LNCaP clone FGC (cell line): Measurements from ENCODE around the gene FBXW2.
"Not testable (repeated sequence)": the region's sequence is repeated elsewhere in the genome, so short reads cannot be mapped to it uniquely, and the experiment has no call there.

Source experiments
- DNase-seq: peaks from one replicate; pipeline ENCODE4 v3.0.0-alpha.2; 2011; ENCODE audit warnings: low read depth
- H3K4me3 ChIP-seq: 2 replicates; pipeline ENCODE4 v1.5.1; 2011; ENCODE audit warnings: mild to moderate bottlenecking, low read depth, low read length, control low read depth
- CTCF ChIP-seq: IDR thresholded peaks from 2 replicates; pipeline ENCODE4 v1.5.1; 2012; ENCODE audit warnings: mild to moderate bottlenecking; ENCODE audit not compliant: control insufficient read depth, insufficient read depth; ENCODE audit errors: extremely low read depth

FBXW2 gene

GRCh38 chr9:120830151-120830550 is 36.9 kb upstream of the FBXW2 start:
- TF ChIP-seq CTCF, result no peak
- DNase-seq, result no peak

GRCh38 chr9:120829650-120830049 is 36.4 kb upstream of the FBXW2 start:
- no peak overlapping the region for H3K4me3 ChIP-seq
- TF ChIP-seq CTCF, result no peak
- DNase-seq, result no peak

More at GRCh38 chr9:120830151-120830550, 36.9 kb upstream of the FBXW2 start:
- H3K4me3 ChIP-seq, result no peak overlapping the region

- no peak for TF ChIP-seq CTCF
- no peak overlapping the region for H3K4me3 ChIP-seq
- peak; percentile 80 for DNase-seq
These were observed 26.9 kb upstream of the FBXW2 start for GRCh38 chr9:120820095-120820494.

- DNase-seq, result no peak
- H3K4me3 ChIP-seq, result no peak overlapping the region
- no peak for TF ChIP-seq CTCF
These were observed 25.4 kb upstream of the FBXW2 start for GRCh38 chr9:120818595-120818994.

GRCh38 chr9:120815075-120815474 is 21.9 kb upstream of the FBXW2 start:
- no peak overlapping the region for H3K4me3 ChIP-seq
- no peak for TF ChIP-seq CTCF
- no peak for DNase-seq

- no peak for TF ChIP-seq CTCF
- H3K4me3 ChIP-seq, result no peak overlapping the region
These were observed 15.7 kb upstream of the FBXW2 start for GRCh38 chr9:120808931-120809330.

GRCh38 chr9:120807607-120808379 is 14.6 kb upstream of the FBXW2 start:
- no peak for TF ChIP-seq CTCF
- H3K4me3 ChIP-seq, result no peak overlapping the region
- no peak for DNase-seq

More at GRCh38 chr9:120808931-120809330, 15.7 kb upstream of the FBXW2 start:
- DNase-seq, result no peak

GRCh38 chr9:120804784-120805363 is 11.7 kb upstream of the FBXW2 start:
- H3K4me3 ChIP-seq, DNase-seq: not testable (repeated sequence)
